OCI-LY3 (cell line): Measurements from ENCODE around the gene S1PR2.

Experiments used
- CTCF ChIP-seq: fragments of 200-600, 300-600 bp; sonication (generic); IDR thresholded peaks from 2 replicates; pipeline ENCODE4 v1.5.1; 2014; ENCODE audit warnings: antibody characterized with exemption, low read length, low read depth
- EZH2phosphoT487 ChIP-seq: fragments of 200-600 bp; shearing (Covaris generic); IDR thresholded peaks from 2 replicates; pipeline ENCODE4 v1.6.1; 2018; ENCODE audit warnings: antibody characterized with exemption, mixed run types, low read depth

- no peak for TF ChIP-seq CTCF
- no peak for TF ChIP-seq EZH2phosphoT487
Observed at GRCh38 chr19:10217085-10217484, 14.0 kb downstream of the S1PR2 start.
